ENCODE results near the gene ARL4A.
A peak's percentile ranks its signal among the peaks of the same experiment; 100 is the strongest.

GRCh38 chr7:12686891-12687717, at the start of gene ARL4A:
- TF ChIP-seq RARB (CRISPR knock-in tag; IDR thresholded peaks at IDR 0.05): no peak
- TF ChIP-seq CSDC2 (CRISPR knock-in tag; IDR thresholded peaks at IDR 0.05): no peak
- TF ChIP-seq ISL1 (CRISPR knock-in tag; IDR thresholded peaks at IDR 0.05): no peak
- TF ChIP-seq TCF4 (CRISPR knock-in tag; IDR thresholded peaks at IDR 0.05; ENCODE audit: borderline replicate concordance): peak; percentile 20; the same call in 1 of the 2 replicates
- TF ChIP-seq, protein P1, sequence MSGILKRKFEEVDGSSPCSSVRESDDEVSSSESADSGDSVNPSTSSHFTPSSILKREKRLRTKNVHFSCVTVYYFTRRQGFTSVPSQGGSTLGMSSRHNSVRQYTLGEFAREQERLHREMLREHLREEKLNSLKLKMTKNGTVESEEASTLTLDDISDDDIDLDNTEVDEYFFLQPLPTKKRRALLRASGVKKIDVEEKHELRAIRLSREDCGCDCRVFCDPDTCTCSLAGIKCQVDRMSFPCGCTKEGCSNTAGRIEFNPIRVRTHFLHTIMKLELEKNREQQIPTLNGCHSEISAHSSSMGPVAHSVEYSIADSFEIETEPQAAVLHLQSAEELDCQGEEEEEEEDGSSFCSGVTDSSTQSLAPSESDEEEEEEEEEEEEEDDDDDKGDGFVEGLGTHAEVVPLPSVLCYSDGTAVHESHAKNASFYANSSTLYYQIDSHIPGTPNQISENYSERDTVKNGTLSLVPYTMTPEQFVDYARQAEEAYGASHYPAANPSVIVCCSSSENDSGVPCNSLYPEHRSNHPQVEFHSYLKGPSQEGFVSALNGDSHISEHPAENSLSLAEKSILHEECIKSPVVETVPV (CRISPR knock-in tag; IDR thresholded peaks at IDR 0.05): no peak
- no peak for TF ChIP-seq ZFP3 (CRISPR knock-in tag; IDR thresholded peaks at IDR 0.05)

Data from SK-N-SH treated with all-trans-retinoic acid at 6 μM for 48 hours (cell line).